ENCODE measurements around the gene TMCO6.
"Not testable (repeated sequence)": the region's sequence is repeated elsewhere in the genome, so short reads cannot be mapped to it uniquely, and the experiment has no call there.

TMCO6 gene

DNA sequence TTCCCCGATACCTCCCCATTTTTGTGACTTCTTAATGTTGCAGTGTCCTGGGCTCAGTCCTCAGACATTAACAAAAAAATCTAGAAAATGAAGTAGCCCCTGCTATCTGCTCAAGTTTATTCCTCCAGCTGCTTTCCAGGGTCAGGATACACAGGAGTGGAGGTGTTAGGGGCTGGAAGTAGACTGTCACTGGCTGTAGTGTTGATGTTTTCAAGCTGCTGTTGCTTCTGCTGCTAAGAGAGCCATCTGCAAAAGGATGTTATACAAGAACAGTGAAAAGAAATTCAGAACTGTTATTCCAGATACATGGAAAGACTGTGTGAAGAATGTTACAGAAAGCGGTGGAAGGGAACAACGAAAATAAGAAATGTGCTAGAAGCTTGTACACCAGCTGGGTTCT is 16.9 kb upstream of the TMCO6 start:
- Histone ChIP-seq H2AFZ (ENCODE audit: low read depth, low read length, severe bottlenecking) (no peak overlapping the region), H3K9me3 (ENCODE audit: insufficient read depth, low read length) (no peaks in the 10 kb centered on the region), H3F3A (ENCODE audit: insufficient read depth) (no peaks in the 10 kb centered on the region), H3K9me2 (replicated peaks; ENCODE audit: insufficient read depth, low read length) (no peaks in the 10 kb centered on the region), H3K79me2 (ENCODE audit: insufficient read depth, low read length) (no peaks in the 10 kb centered on the region), H3K27ac (ENCODE audit: low read depth, low read length) (no peak overlapping the region), H3K9ac (ENCODE audit: low read length) (no peak overlapping the region), H3K27me3 (ENCODE audit: low read length) (no peaks in the 10 kb centered on the region), H3K4me2 (ENCODE audit: low read depth, low read length, poor library complexity, severe bottlenecking) (no peak overlapping the region), H4K20me1 (ENCODE audit: low read depth, low read length) (no peaks in the 10 kb centered on the region), H3K36me3 (ENCODE audit: low read length) (no peaks in the 10 kb centered on the region), H3K4me3 (ENCODE audit: insufficient read depth, low read length, poor library complexity, severe bottlenecking) (no peak overlapping the region)
- TF ChIP-seq, protein P1, sequence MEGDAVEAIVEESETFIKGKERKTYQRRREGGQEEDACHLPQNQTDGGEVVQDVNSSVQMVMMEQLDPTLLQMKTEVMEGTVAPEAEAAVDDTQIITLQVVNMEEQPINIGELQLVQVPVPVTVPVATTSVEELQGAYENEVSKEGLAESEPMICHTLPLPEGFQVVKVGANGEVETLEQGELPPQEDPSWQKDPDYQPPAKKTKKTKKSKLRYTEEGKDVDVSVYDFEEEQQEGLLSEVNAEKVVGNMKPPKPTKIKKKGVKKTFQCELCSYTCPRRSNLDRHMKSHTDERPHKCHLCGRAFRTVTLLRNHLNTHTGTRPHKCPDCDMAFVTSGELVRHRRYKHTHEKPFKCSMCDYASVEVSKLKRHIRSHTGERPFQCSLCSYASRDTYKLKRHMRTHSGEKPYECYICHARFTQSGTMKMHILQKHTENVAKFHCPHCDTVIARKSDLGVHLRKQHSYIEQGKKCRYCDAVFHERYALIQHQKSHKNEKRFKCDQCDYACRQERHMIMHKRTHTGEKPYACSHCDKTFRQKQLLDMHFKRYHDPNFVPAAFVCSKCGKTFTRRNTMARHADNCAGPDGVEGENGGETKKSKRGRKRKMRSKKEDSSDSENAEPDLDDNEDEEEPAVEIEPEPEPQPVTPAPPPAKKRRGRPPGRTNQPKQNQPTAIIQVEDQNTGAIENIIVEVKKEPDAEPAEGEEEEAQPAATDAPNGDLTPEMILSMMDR (IDR thresholded peaks at IDR 0.05; ENCODE audit: insufficient read depth, low read length, poor library complexity, severe bottlenecking), result no peak
- TF ChIP-seq EZH2phosphoT487 (conservative IDR thresholded peaks at IDR 0.05; ENCODE audit: low read length), result no peak

GRCh38 chr5:140623061-140623460 is 16.2 kb upstream of the TMCO6 start:
- not testable (repeated sequence) for H3K27me3 ChIP-seq (ENCODE audit: low read length); H3K79me2 ChIP-seq (ENCODE audit: insufficient read depth, low read length); H3K4me3 ChIP-seq (ENCODE audit: insufficient read depth, low read length, poor library complexity, severe bottlenecking); H3K9me2 ChIP-seq (replicated peaks; ENCODE audit: insufficient read depth, low read length); H3K4me2 ChIP-seq (ENCODE audit: low read depth, low read length, poor library complexity, severe bottlenecking); H3K27ac ChIP-seq (ENCODE audit: low read depth, low read length); H3F3A ChIP-seq (ENCODE audit: insufficient read depth); H3K9ac ChIP-seq (ENCODE audit: low read length); H2AFZ ChIP-seq (ENCODE audit: low read depth, low read length, severe bottlenecking); H3K36me3 ChIP-seq (ENCODE audit: low read length); H3K9me3 ChIP-seq (ENCODE audit: insufficient read depth, low read length); H4K20me1 ChIP-seq (ENCODE audit: low read depth, low read length)

- H3K4me2 ChIP-seq (ENCODE audit: low read depth, low read length, poor library complexity, severe bottlenecking); H3K79me2 ChIP-seq (ENCODE audit: insufficient read depth, low read length): not testable (repeated sequence)
Measured at GRCh38 chr5:140624886-140625285, 14.4 kb upstream of the TMCO6 start.

DNA sequence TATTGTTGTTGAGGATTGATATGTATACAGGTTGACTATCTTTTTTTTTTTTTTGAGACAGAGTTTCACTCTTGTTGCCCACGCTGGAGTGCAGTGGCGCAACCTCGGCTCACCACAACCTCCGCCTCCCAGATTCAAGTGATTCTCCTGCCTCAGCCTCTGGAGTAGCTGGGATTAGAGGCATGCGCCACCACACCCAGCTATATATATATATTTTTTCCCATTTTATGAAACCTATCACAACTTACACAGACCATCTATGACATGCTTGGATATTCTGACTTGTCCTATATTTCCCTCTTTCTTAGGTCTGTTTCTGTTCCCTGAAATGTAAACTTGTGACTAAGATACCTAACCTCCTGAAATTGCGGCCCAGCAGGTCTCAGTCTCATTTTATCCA is 11.3 kb upstream of the TMCO6 start:
- Histone ChIP-seq H3K9me2 (replicated peaks; ENCODE audit: insufficient read depth, low read length) (no peaks in the 10 kb centered on the region), H3K79me2 (ENCODE audit: insufficient read depth, low read length) (no peaks in the 10 kb centered on the region), H3K9ac (ENCODE audit: low read length) (no peak overlapping the region), H3K27me3 (ENCODE audit: low read length) (no peaks in the 10 kb centered on the region), H3F3A (ENCODE audit: insufficient read depth) (no peaks in the 10 kb centered on the region), H3K27ac (ENCODE audit: low read depth, low read length) (no peak overlapping the region), H3K4me2 (ENCODE audit: low read depth, low read length, poor library complexity, severe bottlenecking) (no peak overlapping the region), H3K9me3 (ENCODE audit: insufficient read depth, low read length) (peaks cover 15% of the 10 kb centered on the region; the same call in 1 of the 2 replicates), H4K20me1 (ENCODE audit: low read depth, low read length) (no peaks in the 10 kb centered on the region), H3K4me3 (ENCODE audit: insufficient read depth, low read length, poor library complexity, severe bottlenecking) (no peak overlapping the region), H2AFZ (ENCODE audit: low read depth, low read length, severe bottlenecking) (no peak overlapping the region), H3K36me3 (ENCODE audit: low read length) (no peaks in the 10 kb centered on the region)
- TF ChIP-seq EZH2phosphoT487 (conservative IDR thresholded peaks at IDR 0.05; ENCODE audit: low read length), result no peak
- TF ChIP-seq, protein P1 (IDR thresholded peaks at IDR 0.05; ENCODE audit: insufficient read depth, low read length, poor library complexity, severe bottlenecking), result no peak

More at GRCh38 chr5:140624886-140625285, 14.4 kb upstream of the TMCO6 start:
- H3K9me2 ChIP-seq (replicated peaks; ENCODE audit: insufficient read depth, low read length); H4K20me1 ChIP-seq (ENCODE audit: low read depth, low read length); H2AFZ ChIP-seq (ENCODE audit: low read depth, low read length, severe bottlenecking); H3K27ac ChIP-seq (ENCODE audit: low read depth, low read length); H3K27me3 ChIP-seq (ENCODE audit: low read length); H3K4me3 ChIP-seq (ENCODE audit: insufficient read depth, low read length, poor library complexity, severe bottlenecking); H3F3A ChIP-seq (ENCODE audit: insufficient read depth); H3K9ac ChIP-seq (ENCODE audit: low read length); H3K36me3 ChIP-seq (ENCODE audit: low read length): not testable (repeated sequence)
- peaks cover 15% of the 10 kb centered on the region; the same call in 1 of the 2 replicates for H3K9me3 ChIP-seq (ENCODE audit: insufficient read depth, low read length)
